Smooth muscle cell (in vitro differentiated cells): ENCODE results near the gene MAGT1. TPM values are rescaled to one million over a fixed set of nuclear protein-coding genes. Genes with fewer than 3 reads are reported as not detected.
"Not testable (repeated sequence)": the region's sequence is repeated elsewhere in the genome, so short reads cannot be mapped to it uniquely, and the experiment has no call there.

Experiments
- DNase-seq: peaks from one replicate; lab custom pipeline; 2025; ENCODE audit not compliant: unreplicated experiment; lab: John Stamatoyannopoulos, UW
- H2AFZ ChIP-seq: fragments of 200-600 bp; sonication (generic); 2 replicates; pipeline ENCODE4 v1.6.0; 2016; ENCODE audit warnings: antibody characterized with exemption, low read depth, mild to moderate bottlenecking
- H3F3A ChIP-seq: fragments of 200-600 bp; sonication (generic); 2 replicates; pipeline ENCODE4 v1.6.0; 2017; ENCODE audit warnings: antibody characterized with exemption, low read depth
- H3K27ac ChIP-seq: fragments of 200-600 bp; sonication (generic); 2 replicates; pipeline ENCODE4 v1.5.1; 2016; ENCODE audit warnings: low read depth, mild to moderate bottlenecking
- H3K27me3 ChIP-seq: fragments of 200-600 bp; sonication (generic); 2 replicates; pipeline ENCODE4 v1.6.1; 2016; ENCODE audit warnings: low read depth, mild to moderate bottlenecking
- H3K36me3 ChIP-seq: fragments of 200-600 bp; sonication (generic); 2 replicates; pipeline ENCODE4 v1.5.1; 2016; ENCODE audit warnings: low read depth
- H3K4me1 ChIP-seq: fragments of 200-600 bp; sonication (generic); 2 replicates; pipeline ENCODE4 v1.5.1; 2016; ENCODE audit warnings: low read depth
- H3K4me2 ChIP-seq: fragments of 200-600 bp; sonication (generic); 2 replicates; pipeline ENCODE4 v1.6.0; 2016; ENCODE audit warnings: mild to moderate bottlenecking
- H3K4me3 ChIP-seq: fragments of 200-600 bp; sonication (generic); 2 replicates; pipeline ENCODE4 v1.5.1; 2016; ENCODE audit warnings: mild to moderate bottlenecking
- H3K79me2 ChIP-seq: fragments of 200-600 bp; sonication (generic); 2 replicates; pipeline ENCODE4 v1.6.0; 2016; ENCODE audit warnings: low read depth, mild to moderate bottlenecking
- H3K9ac ChIP-seq: fragments of 200-600 bp; sonication (generic); 2 replicates; pipeline ENCODE4 v1.6.0; 2016; ENCODE audit warnings: low read depth
- H3K9me3 ChIP-seq: fragments of 200-600 bp; sonication (generic); replicated peaks from 2 replicates; pipeline ENCODE4 v1.5.1; 2016; ENCODE audit warnings: low read depth
- H4K20me1 ChIP-seq: fragments of 200-600 bp; sonication (generic); 2 replicates; pipeline ENCODE4 v1.6.0; 2016; ENCODE audit warnings: low read depth
- CTCF ChIP-seq: fragments of 200-600 bp; sonication (generic); IDR thresholded peaks from 2 replicates; pipeline ENCODE4 v1.5.1; 2017; ENCODE audit warnings: borderline replicate concordance, mild to moderate bottlenecking, antibody characterized with exemption; ENCODE audit not compliant: insufficient read depth, poor library complexity, severe bottlenecking
- WGBS: methylation state at CpG from one replicate; pipeline ENCODE4 v1.1.7; 2016; ENCODE audit warnings: low lambda C conversion rate; 5-methylcytosine and 5-hydroxymethylcytosine counted together
- polyA plus RNA-seq: library from polyadenylated mRNA; unstranded; fragments of >200 nt; fragmentation: Nextera tagmentation; extraction: Ambion mirVana; gene quantifications from 2 replicates; pipeline ENCODE4 v1.2.1, GENCODE V29; 2016
- total RNA-seq: library from RNA; depleted of rRNA; stranded (reverse); fragments of >200 nt; gene quantifications from 2 replicates; pipeline ENCODE4 v1.2.3, GENCODE V29; 2014

The MAGT1 gene
- total and polyA plus RNA-seq, 2 experiments from 2014 or later = 48.0 to 129 TPM

- peaks cover 12% of the 10 kb centered on the region for H4K20me1 ChIP-seq
- no peak overlapping the region for H2AFZ ChIP-seq
- H3K4me3 ChIP-seq = no peak overlapping the region
Measured at GRCh38 chrX:77924320-77924859, 29.2 kb upstream of the MAGT1 start.

GRCh38 chrX:77922787-77923186 is 27.6 kb upstream of the MAGT1 start:
- Histone ChIP-seq H3K36me3 (no peaks in the 10 kb centered on the region), H3K9me3 (no peaks in the 10 kb centered on the region), H3K9ac (no peak overlapping the region), H4K20me1 (peaks cover 13% of the 10 kb centered on the region), H3K4me2 (no peak overlapping the region), H3K4me3 (no peak overlapping the region), H3K79me2 (peaks cover 5% of the 10 kb centered on the region), H3K27ac (no peak overlapping the region), H2AFZ (no peak overlapping the region), H3K27me3 (no peaks in the 10 kb centered on the region), H3F3A (no peaks in the 10 kb centered on the region), H3K4me1 (no peaks in the 10 kb centered on the region)
- no peak for TF ChIP-seq CTCF
- no peak for DNase-seq

More at GRCh38 chrX:77924320-77924859, 29.2 kb upstream of the MAGT1 start:
- Histone ChIP-seq H3F3A (no peaks in the 10 kb centered on the region), H3K9ac (no peak overlapping the region), H3K4me1 (no peaks in the 10 kb centered on the region), H3K27ac (no peak overlapping the region), H3K4me2 (no peak overlapping the region), H3K9me3 (no peaks in the 10 kb centered on the region), H3K27me3 (no peaks in the 10 kb centered on the region), H3K36me3 (no peaks in the 10 kb centered on the region), H3K79me2 (peaks cover 5% of the 10 kb centered on the region)
- WGBS = 86% methylated on average over 8 of the region's 8 CpGs
- TF ChIP-seq CTCF = no peak
- no peak for DNase-seq

- peaks cover 14% of the 10 kb centered on the region for H4K20me1 ChIP-seq
- not testable (repeated sequence) for H3F3A ChIP-seq, H3K27me3 ChIP-seq, H3K4me1 ChIP-seq, H3K9ac ChIP-seq, H3K9me3 ChIP-seq, H2AFZ ChIP-seq, H3K79me2 ChIP-seq, H3K36me3 ChIP-seq, H3K27ac ChIP-seq, H3K4me2 ChIP-seq, DNase-seq, H3K4me3 ChIP-seq
- WGBS = 80% methylated on average over 6 of the region's 6 CpGs
Measured at GRCh38 chrX:77919370-77919769, 24.1 kb upstream of the MAGT1 start.

GRCh38 chrX:77918568-77918967 is 23.3 kb upstream of the MAGT1 start:
- no peak for DNase-seq
- Histone ChIP-seq H3K36me3 (no peaks in the 10 kb centered on the region), H3K27me3 (no peaks in the 10 kb centered on the region), H2AFZ (no peak overlapping the region), H3F3A (no peaks in the 10 kb centered on the region), H3K79me2 (peaks cover 11% of the 10 kb centered on the region), H3K9me3 (no peaks in the 10 kb centered on the region), H4K20me1 (peaks cover 9% of the 10 kb centered on the region), H3K9ac (no peak overlapping the region), H3K27ac (no peak overlapping the region), H3K4me1 (no peaks in the 10 kb centered on the region), H3K4me3 (no peak overlapping the region), H3K4me2 (no peak overlapping the region)
- TF ChIP-seq CTCF = no peak
- 72% methylated on average over 3 of the region's 3 CpGs for WGBS
